Adrenal gland (tissue), 12 donors: ENCODE measurements around the gene ACOT11. TPM values are rescaled to one million over a fixed set of nuclear protein-coding genes. Genes with fewer than 3 reads are reported as not detected.

Experiments used
- DNase-seq, 7 donors: peaks; one replicate each; pipeline ENCODE4 v3.0.0-alpha.2; 2019 to 2020
- H3K27ac ChIP-seq, 5 donors: fragments of 200-600 bp; sonication (generic) in 4 of 5; 1 replicate in 3 of 5; 2 replicates in 2 of 5; pipeline versions ENCODE4 v1.5.1 to v1.8.0; 2016 to 2020; ENCODE audit warnings: mild to moderate bottlenecking in 1 of 5
- H3K27me3 ChIP-seq: fragments of 200-600 bp; 2 replicates; pipeline ENCODE4 v1.8.0; 2021
- H3K36me3 ChIP-seq, 2 donors: fragments of 200-600 bp; replicated peaks in 1 of 2; 1 replicate in 1 of 2; 2 replicates in 1 of 2; pipeline versions ENCODE4 v1.5.1 to v1.8.0; 2018 to 2022
- H3K4me1 ChIP-seq, 2 donors: fragments of 200-600 bp; replicated peaks in 1 of 2; 1 replicate in 1 of 2; 2 replicates in 1 of 2; pipeline versions ENCODE4 v1.5.1 to v1.8.0; 2018 to 2021
- H3K4me3 ChIP-seq, 4 donors: fragments of 200-600 bp; sonication (generic) in 3 of 4; one replicate each; pipeline ENCODE4 v1.5.1; 2016 to 2018
- H3K9me3 ChIP-seq, 3 donors: fragments of 200-600 bp; sonication (generic) in 1 of 3; replicated peaks in 1 of 3; 1 replicate in 2 of 3; 2 replicates in 1 of 3; pipeline versions ENCODE4 v1.5.1 to v1.8.0; 2016 to 2021
- POLR2A ChIP-seq, 2 donors: fragments of 450-650 bp; IDR thresholded peaks; one replicate each; pipeline ENCODE4 v1.6.1; 2017; ENCODE audit warnings: antibody characterized with exemption in 2 of 2, mild to moderate bottlenecking in 2 of 2, moderate library complexity in 1 of 2
- WGBS, 4 donors: extraction: QIAGEN DNeasy Blood & Tissue Kit in 2 of 4; methylation state at CpG; one replicate each; pipeline versions ENCODE4 v1.1.5 to v1.1.7; 2013 to 2017; 5-methylcytosine and 5-hydroxymethylcytosine counted together
- intact Hi-C, 2 donors: fragments of 100-400 bp; cut with DNase I; formaldehyde crosslinking; loops; one replicate each; pipeline versions ENCODE4 v1.14.1 to v1.15.0; 2022 to 2023
- polyA plus RNA-seq, 3 donors: library from polyadenylated mRNA; stranded (reverse); fragments of 200-250 nt in 2 of 3; fragments of 350-450 nt in 1 of 3; fragmentation: Illumina TruSeq in 1 of 3; extraction: RNeasy Lipid Tissue Mini Kit (QIAGEN cat#74804) in 1 of 3; gene quantifications; one replicate each; pipeline ENCODE4 v1.2.3, GENCODE V29; 2013 to 2014
- total RNA-seq, 9 donors: library from RNA; depleted of rRNA in 4 of 9; stranded (reverse); fragments of >200 nt in 4 of 9; fragments of 120-200 nt in 1 of 9; fragmentation: NEBNext Ultra II Directional in 1 of 9; extraction: Animal tissue kit (Norgen Biotek cat#: 25700) in 1 of 9; gene quantifications; one replicate each; pipeline versions ENCODE4 v1.1.0 to v1.2.4, GENCODE V29; 2013 to 2023
- TF ChIP-seq, protein P1 (sequence below), 6 experiments: fragments of 450-650 bp in 4 of 6; fragments of 200-600 bp in 2 of 6; sonication (generic) in 1 of 6; IDR thresholded peaks; 1 replicate in 5 of 6; 2 replicates in 1 of 6; pipeline versions ENCODE4 v1.5.1 to v1.8.0; 2016 to 2021; ENCODE audit warnings: antibody characterized with exemption in 6 of 6, mild to moderate bottlenecking in 2 of 6, moderate library complexity in 1 of 6
- donor health status: healthy with polysubstance abuse.
- donor health status: Bipolar disorder and iron deficiency.
- donor health status: DM: yes; HTN: yes; CAD: no.
- donor health status: DM: no; HTN: no; CAD: no.
- donor health status: DM: no; HTN: no; CAD: no.
- donor health status: DM: yes; HTN: yes; CAD: no.

Gene ACOT11
- total and polyA plus RNA-seq, 12 donors: 1.6 to 12.7 (median 9.1) TPM

DNA sequence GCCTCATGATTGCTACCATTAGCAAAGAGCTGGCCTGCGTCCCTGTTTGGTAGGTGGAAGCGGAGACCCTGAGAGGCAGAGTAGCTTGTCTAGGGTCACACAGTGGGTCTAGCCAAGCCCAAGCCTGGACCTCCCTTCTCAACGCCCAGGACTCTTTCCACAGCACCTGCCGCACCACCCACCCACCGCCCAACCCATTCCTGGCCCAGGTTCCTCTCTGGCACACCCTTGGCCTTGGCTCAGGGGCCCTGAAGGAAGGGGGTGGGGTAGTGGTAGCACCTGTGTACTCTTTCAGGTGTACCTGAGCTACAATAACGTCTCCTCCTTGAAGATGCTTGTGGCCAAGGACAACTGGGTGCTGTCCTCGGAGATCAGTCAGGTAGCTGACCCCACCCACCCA, 56.0 kb downstream of the ACOT11 start:
- H3K36me3 ChIP-seq: no peaks in the 10 kb centered on the region
- no peaks in the 10 kb centered on the region for H3K4me1 ChIP-seq
- H3K4me3 ChIP-seq: no peak overlapping the region
- intact Hi-C loops: no loop called here
- WGBS, 4 donors: 85 to 90% (median 86%) methylated on average over 7 of the region's 7 CpGs
- H3K27ac ChIP-seq: no peak overlapping the region
- H3K9me3 ChIP-seq: no peaks in the 10 kb centered on the region
- TF ChIP-seq, protein P1, sequence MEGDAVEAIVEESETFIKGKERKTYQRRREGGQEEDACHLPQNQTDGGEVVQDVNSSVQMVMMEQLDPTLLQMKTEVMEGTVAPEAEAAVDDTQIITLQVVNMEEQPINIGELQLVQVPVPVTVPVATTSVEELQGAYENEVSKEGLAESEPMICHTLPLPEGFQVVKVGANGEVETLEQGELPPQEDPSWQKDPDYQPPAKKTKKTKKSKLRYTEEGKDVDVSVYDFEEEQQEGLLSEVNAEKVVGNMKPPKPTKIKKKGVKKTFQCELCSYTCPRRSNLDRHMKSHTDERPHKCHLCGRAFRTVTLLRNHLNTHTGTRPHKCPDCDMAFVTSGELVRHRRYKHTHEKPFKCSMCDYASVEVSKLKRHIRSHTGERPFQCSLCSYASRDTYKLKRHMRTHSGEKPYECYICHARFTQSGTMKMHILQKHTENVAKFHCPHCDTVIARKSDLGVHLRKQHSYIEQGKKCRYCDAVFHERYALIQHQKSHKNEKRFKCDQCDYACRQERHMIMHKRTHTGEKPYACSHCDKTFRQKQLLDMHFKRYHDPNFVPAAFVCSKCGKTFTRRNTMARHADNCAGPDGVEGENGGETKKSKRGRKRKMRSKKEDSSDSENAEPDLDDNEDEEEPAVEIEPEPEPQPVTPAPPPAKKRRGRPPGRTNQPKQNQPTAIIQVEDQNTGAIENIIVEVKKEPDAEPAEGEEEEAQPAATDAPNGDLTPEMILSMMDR (IDR thresholded peaks at IDR 0.05): no peak
- TF ChIP-seq POLR2A (IDR thresholded peaks at IDR 0.05): no peak
- no peak for DNase-seq
- H3K27me3 ChIP-seq: no peaks in the 10 kb centered on the region

GRCh38 chr1:54604572-54605370, 56.7 kb downstream of the ACOT11 start:
- Histone ChIP-seq H3K4me1 (peaks cover 0 to 3% of the 10 kb centered on the region in 2 donors), H3K9me3 (no peaks in the 10 kb centered on the region), H3K27ac (no peak overlapping the region), H3K36me3 (no peaks in the 10 kb centered on the region), H3K27me3 (no peaks in the 10 kb centered on the region), H3K4me3 (no peak overlapping the region)
- 82 to 91% (median 86%) methylated on average over 8 to 13 of the region's 13 CpGs for WGBS, 4 donors
- no peak for DNase-seq
- TF ChIP-seq, protein P1 (IDR thresholded peaks at IDR 0.05): no peak
- no peak for TF ChIP-seq POLR2A (IDR thresholded peaks at IDR 0.05)
- intact Hi-C loops: no loop called here

GRCh38 chr1:54606096-54606989, 58.3 kb downstream of the ACOT11 start:
- WGBS, 4 donors: 87 to 92% (median 90%) methylated on average over 8 to 9 of the region's 9 CpGs

DNA sequence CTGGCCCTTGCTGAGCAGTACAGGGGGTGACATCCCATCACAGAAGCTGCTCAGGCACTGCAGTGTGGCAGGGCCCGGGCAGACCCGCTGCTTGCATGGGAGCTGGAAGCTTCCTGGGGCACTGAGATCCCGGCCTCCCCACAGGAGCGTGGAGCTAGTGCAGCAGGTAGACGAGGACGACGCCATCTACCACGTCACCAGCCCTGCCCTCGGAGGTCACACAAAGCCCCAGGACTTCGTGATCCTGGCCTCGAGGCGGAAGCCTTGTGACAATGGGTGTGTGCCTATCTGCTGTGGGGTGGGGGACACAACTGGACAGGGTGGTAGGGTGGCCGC, 58.9 kb downstream of the ACOT11 start:
- 84 to 97% (median 95%) methylated on average over 8 to 13 of the region's 13 CpGs; no CpG with 5 or more reads in 1 of the 4 donors for WGBS, 4 donors
- intact Hi-C loops: no loop called here
- H3K4me1 ChIP-seq: peaks cover 0 to 4% of the 10 kb centered on the region in 2 donors
- H3K36me3 ChIP-seq: no peaks in the 10 kb centered on the region
- no peak for TF ChIP-seq POLR2A (IDR thresholded peaks at IDR 0.05)
- TF ChIP-seq, protein P1 (IDR thresholded peaks at IDR 0.05): no peak
- H3K27me3 ChIP-seq: no peaks in the 10 kb centered on the region
- no peak overlapping the region for H3K4me3 ChIP-seq
- H3K27ac ChIP-seq: no peak overlapping the region
- H3K9me3 ChIP-seq: no peaks in the 10 kb centered on the region
- DNase-seq: no peak

More at GRCh38 chr1:54606096-54606989, 58.3 kb downstream of the ACOT11 start:
- H3K4me3 ChIP-seq: no peak overlapping the region
- no peak overlapping the region for H3K27ac ChIP-seq
- H3K36me3 ChIP-seq: no peaks in the 10 kb centered on the region
- peaks cover 0 to 4% of the 10 kb centered on the region in 2 donors for H3K4me1 ChIP-seq
- intact Hi-C loops: no loop called here
- no peak for DNase-seq
- TF ChIP-seq POLR2A (IDR thresholded peaks at IDR 0.05): no peak
- TF ChIP-seq, protein P1 (IDR thresholded peaks at IDR 0.05): no peak
- no peaks in the 10 kb centered on the region for H3K9me3 ChIP-seq
- no peaks in the 10 kb centered on the region for H3K27me3 ChIP-seq
